AG09319 (cell line): ENCODE results near the gene LPP.

Experiments used
- DNase-seq: peaks from one replicate; pipeline ENCODE4 v3.0.0-alpha.2; 2010; ENCODE audit warnings: low read depth; ENCODE audit errors: extremely low read depth
- CTCF ChIP-seq: IDR thresholded peaks from 2 replicates; pipeline ENCODE4 v1.5.1; 2011; ENCODE audit warnings: low read depth, mild to moderate bottlenecking, inconsistent platforms, low read length, moderate library complexity

LPP gene

GRCh38 chr3:188867691-188868265 is 713.8 kb downstream of the LPP start:
- DNase-seq = no peak
- TF ChIP-seq CTCF = no peak

- no peak for TF ChIP-seq CTCF
- no peak for DNase-seq
Measured at GRCh38 chr3:188868803-188869202, 714.8 kb downstream of the LPP start.

DNA sequence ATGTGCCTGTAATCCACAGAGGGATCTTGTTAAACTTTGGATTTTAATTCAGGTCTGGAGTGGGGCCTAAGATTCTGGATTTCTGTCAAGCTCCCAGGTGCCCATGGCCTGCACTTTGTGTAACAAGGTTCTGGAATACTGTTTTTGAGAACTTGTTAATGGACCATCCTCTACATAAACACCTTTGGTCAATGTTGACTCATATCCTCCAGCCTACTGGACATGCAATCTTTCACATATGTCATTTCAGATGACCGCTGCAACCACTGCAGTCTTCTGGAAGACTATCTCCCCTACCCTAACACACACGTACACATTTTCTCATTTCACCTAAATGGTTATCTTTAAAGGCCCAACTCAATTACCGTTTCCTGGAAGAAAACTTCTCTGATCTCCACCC is 715.7 kb downstream of the LPP start:
- no peak for DNase-seq
- TF ChIP-seq CTCF = no peak

DNA sequence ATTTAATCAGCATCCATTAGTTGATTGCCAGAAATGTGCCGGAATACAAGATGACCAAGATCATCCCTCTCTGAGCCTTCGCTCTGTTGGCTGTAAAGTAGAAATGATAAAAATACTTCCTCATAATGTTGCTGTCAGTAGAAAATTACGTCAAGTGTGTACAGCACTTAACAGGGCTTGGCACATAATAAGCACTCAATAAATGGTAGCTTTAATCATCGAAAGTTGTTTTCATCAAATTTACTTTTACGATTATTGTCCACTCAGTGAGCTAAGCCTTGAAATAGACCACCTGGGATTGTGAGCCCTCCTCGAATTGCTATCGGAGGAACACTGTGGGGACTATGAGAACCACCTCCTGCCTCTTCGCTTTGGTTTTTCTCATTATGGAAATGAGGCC is 716.5 kb downstream of the LPP start:
- TF ChIP-seq CTCF = no peak
- DNase-seq = no peak

DNA sequence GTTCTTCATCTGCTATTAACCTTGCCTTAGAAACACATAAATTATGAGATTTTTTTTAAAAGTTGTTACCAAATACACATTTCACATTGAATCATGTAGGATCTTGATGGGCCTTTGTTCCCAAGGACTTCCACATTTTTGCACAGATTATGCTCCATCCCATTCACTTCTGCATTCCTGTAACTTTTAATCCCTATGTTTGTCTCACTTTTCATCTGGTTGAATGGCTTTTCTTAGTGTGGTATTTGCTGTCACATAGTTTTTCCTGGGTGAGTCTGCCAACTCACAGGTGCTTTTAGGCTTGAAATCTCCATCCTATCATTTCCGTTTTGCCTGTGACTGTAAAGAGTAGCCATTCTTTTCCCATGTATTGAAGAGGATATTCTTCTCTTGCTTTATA is 720.6 kb downstream of the LPP start:
- no peak for DNase-seq
- no peak for TF ChIP-seq CTCF

DNA sequence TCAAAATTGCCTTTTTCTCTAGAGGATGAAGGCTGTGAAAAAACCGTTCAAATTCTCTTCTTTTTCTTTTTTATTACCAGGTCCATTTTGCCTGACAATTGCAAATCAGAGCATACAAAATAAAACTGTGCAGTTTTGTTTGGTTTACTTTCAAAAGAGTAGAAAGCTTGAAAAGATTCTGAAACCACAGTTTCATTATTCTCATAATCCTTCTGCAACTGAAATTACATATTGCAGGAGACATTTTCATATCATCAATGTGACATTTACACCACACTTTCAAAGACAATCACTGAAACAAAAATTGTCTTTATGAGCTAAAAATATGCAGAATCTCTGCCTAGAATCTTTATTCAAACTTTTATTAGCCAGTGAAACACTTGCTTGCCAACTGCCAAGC is 721.5 kb downstream of the LPP start:
- TF ChIP-seq CTCF = no peak
- DNase-seq = no peak

DNA sequence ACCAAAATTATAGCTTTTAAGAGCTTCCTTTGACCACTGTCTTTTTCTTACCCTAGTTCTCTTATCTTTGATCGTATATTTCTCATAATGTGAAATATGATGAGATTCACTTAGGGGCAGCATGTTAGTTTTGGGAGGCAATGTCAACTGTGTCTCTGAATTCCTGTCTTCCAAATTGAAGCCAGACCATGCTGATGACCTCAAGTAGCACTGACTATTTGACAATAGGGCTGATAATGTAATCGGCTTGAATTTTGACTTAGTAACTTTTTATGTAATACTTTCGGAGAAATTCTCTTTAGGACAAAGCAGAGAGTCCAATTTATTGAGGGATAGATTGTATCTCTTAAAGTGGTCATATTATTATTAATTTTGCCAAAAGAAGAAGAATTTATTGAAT is 722.4 kb downstream of the LPP start:
- TF ChIP-seq CTCF = no peak
- no peak for DNase-seq
